NB4 (cell line): Measurements from ENCODE around the gene TRIM6.
"Not testable (repeated sequence)": the region's sequence is repeated elsewhere in the genome, so short reads cannot be mapped to it uniquely, and the experiment has no call there.

Experiments
- DNase-seq: peaks from one replicate; pipeline ENCODE4 v3.0.0; 2010; ENCODE audit warnings: low read depth
- H3K4me3 ChIP-seq: one replicate; pipeline ENCODE4 v1.5.1; 2011; ENCODE audit warnings: mild to moderate bottlenecking, low read depth, low read length, moderate library complexity
- MYC ChIP-seq: IDR thresholded peaks from 2 replicates; pipeline ENCODE4 v1.6.1; 2011; ENCODE audit warnings: low read depth, low read length
- POLR2A ChIP-seq: IDR thresholded peaks from 2 replicates; pipeline ENCODE4 v1.6.1; 2011; ENCODE audit warnings: mild to moderate bottlenecking; ENCODE audit not compliant: insufficient read length; ENCODE audit errors: extremely low read depth
- TF ChIP-seq, protein P1 (sequence below): IDR thresholded peaks from 2 replicates; pipeline ENCODE4 v1.6.1; 2011; ENCODE audit warnings: low read depth, low read length
- TF ChIP-seq, protein P2 (sequence below): IDR thresholded peaks from one replicate; pipeline ENCODE4 v1.5.1; 2012; ENCODE audit warnings: low read depth, low read length

The TRIM6 gene

DNA sequence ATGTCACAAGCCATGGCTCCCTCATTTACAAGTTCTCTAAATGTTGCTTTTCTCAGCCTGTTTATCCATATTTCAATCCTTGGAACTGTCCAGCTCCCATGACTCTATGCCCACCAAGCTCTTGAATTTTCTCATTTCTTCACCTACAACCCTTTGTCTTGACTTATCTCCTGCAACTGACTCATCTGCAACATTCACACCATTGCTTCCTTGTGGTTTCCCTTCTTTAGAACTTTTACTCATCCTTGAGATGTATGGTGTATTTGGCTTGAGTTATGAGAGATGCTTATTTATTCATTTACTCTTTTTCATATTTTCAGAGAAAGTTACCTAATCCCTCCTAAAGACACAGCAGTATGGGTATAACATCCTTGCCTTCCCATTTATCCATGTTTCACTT lies 47.1 kb downstream of the TRIM6 start:
- no peak overlapping the region for H3K4me3 ChIP-seq
- no peak for DNase-seq
- TF ChIP-seq MYC (no peak), POLR2A (no peak)
- TF ChIP-seq, protein P1, sequence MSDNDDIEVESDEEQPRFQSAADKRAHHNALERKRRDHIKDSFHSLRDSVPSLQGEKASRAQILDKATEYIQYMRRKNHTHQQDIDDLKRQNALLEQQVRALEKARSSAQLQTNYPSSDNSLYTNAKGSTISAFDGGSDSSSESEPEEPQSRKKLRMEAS = no peak
- TF ChIP-seq, protein P2, sequence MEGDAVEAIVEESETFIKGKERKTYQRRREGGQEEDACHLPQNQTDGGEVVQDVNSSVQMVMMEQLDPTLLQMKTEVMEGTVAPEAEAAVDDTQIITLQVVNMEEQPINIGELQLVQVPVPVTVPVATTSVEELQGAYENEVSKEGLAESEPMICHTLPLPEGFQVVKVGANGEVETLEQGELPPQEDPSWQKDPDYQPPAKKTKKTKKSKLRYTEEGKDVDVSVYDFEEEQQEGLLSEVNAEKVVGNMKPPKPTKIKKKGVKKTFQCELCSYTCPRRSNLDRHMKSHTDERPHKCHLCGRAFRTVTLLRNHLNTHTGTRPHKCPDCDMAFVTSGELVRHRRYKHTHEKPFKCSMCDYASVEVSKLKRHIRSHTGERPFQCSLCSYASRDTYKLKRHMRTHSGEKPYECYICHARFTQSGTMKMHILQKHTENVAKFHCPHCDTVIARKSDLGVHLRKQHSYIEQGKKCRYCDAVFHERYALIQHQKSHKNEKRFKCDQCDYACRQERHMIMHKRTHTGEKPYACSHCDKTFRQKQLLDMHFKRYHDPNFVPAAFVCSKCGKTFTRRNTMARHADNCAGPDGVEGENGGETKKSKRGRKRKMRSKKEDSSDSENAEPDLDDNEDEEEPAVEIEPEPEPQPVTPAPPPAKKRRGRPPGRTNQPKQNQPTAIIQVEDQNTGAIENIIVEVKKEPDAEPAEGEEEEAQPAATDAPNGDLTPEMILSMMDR = no peak

GRCh38 chr11:5646139-5646538 lies 49.7 kb downstream of the TRIM6 start:
- TF ChIP-seq, protein P2 = no peak
- no peak for TF ChIP-seq POLR2A
- no peak for TF ChIP-seq MYC
- TF ChIP-seq, protein P1 = no peak
- no peak for DNase-seq
- no peak overlapping the region for H3K4me3 ChIP-seq

DNA sequence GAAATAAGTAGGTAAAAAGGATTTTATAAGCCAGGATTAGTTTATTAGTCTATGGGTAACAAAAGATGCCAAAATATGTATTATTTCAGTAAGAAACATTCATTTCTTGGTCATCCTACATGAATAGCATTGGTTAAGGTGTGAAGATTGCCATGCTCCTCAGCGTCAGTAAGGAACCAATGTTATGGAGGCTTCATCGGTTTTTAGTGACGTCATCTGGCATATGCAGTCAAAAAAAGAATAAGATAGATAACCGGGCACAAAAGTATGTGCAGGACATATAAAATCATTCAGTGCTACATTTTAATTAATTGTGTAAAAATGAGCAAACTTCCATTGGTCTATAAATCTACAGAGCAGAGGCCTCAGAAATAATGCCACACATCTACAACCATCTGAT lies 59.0 kb downstream of the TRIM6 start:
- TF ChIP-seq, protein P1 = no peak
- TF ChIP-seq MYC (no peak), POLR2A (no peak)
- TF ChIP-seq, protein P2 = no peak
- no peak overlapping the region for H3K4me3 ChIP-seq
- DNase-seq = no peak

DNA sequence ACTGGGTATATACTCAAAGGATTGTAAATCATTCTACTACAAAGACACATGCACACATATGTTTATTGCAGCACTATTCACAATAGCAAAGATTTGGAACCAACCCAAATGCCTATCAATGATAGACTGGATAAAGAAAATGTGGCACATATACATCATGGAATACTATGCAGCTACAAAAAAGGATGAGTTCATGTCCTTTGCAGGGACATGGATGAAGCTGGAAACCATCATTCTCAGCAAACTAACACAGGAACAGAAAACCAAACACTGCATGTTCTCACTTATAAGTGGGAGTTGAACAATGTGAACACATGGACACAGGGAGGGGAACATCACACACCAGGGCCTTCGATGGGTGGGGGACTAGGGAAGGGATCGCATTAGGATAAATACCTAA lies 60.5 kb downstream of the TRIM6 start:
- DNase-seq, H3K4me3 ChIP-seq: not testable (repeated sequence)

DNA sequence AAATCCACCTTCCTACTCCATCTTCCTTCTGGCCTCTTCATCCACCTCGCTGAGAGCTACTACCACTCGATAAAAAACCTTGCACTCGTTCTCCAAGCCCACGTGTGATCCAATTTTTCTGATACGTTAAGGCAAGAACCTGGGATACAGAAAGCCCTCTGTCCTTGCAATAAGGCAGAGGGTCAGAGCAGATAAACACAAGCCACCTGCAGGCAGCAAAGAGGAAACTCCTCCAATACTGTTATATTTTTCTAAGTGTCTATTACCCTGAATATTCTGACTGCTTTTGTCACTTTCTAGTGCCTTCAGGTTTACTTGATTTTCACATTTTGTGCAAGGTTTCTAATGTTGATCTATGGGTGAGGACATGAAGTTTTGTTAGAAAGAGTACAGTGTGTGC lies 61.9 kb downstream of the TRIM6 start:
- TF ChIP-seq, protein P1 = no peak
- TF ChIP-seq, protein P2 = no peak
- no peak for TF ChIP-seq POLR2A
- no peak for TF ChIP-seq MYC
- DNase-seq = no peak
- no peak overlapping the region for H3K4me3 ChIP-seq
